Endothelial cell of umbilical vein (primary cell): ENCODE measurements around the gene TFAM. TPM values are rescaled to one million over a fixed set of nuclear protein-coding genes. Genes with fewer than 3 reads are reported as not detected.

ENCODE experiments used
- BruUV-seq: library from RNA; stranded (reverse); fragments of 400-500 nt; replicated peaks from 2 replicates; lab custom pipeline; 2021; lab: Mats Ljungman, UMichigan
- CTCF ChIA-PET: fragments of 300-600, 350-600 bp; sonication (Branson Sonifier 250); formaldehyde crosslinking; loops from one replicate; lab custom pipeline; 2021; ENCODE audit warnings: antibody characterized with exemption, inconsistent platforms; lab: Charles Lee
- POLR2A ChIA-PET: fragments of 300-600, 350-600 bp; sonication (Branson Sonifier 250); formaldehyde crosslinking; loops from one replicate; lab custom pipeline; 2021; ENCODE audit warnings: antibody characterized with exemption, inconsistent platforms; lab: Charles Lee
- DNase-seq: peaks from one replicate; pipeline ENCODE4 v3.0.0-alpha.2; 2011; ENCODE audit warnings: low read depth, low spot score
- FAIRE-seq: peaks from 2 replicates; lab custom pipeline; 2011; peaks lifted over from hg19 to GRCh38; lab: Jason Lieb, UNC
- H2AFZ ChIP-seq: 2 replicates; pipeline ENCODE4 v1.6.0; 2012; ENCODE audit warnings: low read depth, low read length, control low read depth, inconsistent platforms
- H3K27ac ChIP-seq: 2 replicates; pipeline ENCODE4 v1.5.1; 2011; ENCODE audit warnings: low read depth, mild to moderate bottlenecking, control low read depth, low read length, moderate library complexity; ENCODE audit not compliant: insufficient read depth
- H3K27me3 ChIP-seq, 2 experiments: 2 replicates each; pipeline versions ENCODE4 v1.6.0 to v1.6.1; 2011; ENCODE audit warnings: low read length in 2 of 2, mixed read lengths in 1 of 2; ENCODE audit not compliant: control insufficient read depth in 2 of 2, insufficient read depth in 2 of 2
- H3K36me3 ChIP-seq, 2 experiments: 2 replicates in 1 of 2; 3 replicates in 1 of 2; pipeline ENCODE4 v1.5.1; 2011; ENCODE audit warnings: low read length in 2 of 2, mild to moderate bottlenecking in 1 of 2, moderate library complexity in 1 of 2; ENCODE audit not compliant: control insufficient read depth in 2 of 2, insufficient read depth in 2 of 2; ENCODE audit errors: extremely low read depth in 1 of 2
- H3K4me1 ChIP-seq: 3 replicates; pipeline ENCODE4 v1.5.1; 2011; ENCODE audit warnings: mild to moderate bottlenecking, low read length; ENCODE audit not compliant: control insufficient read depth, insufficient read depth; ENCODE audit errors: extremely low read depth
- H3K4me2 ChIP-seq: 2 replicates; pipeline ENCODE4 v1.6.1; 2011; ENCODE audit warnings: low read length, control low read depth, mixed read lengths; ENCODE audit not compliant: insufficient read depth
- H3K4me3 ChIP-seq, 3 experiments: fragments of 200-600 bp in 1 of 3; sonication (generic), shearing (Covaris generic) in 1 of 3; replicated peaks in 1 of 3; 2 replicates each; pipeline ENCODE4 v1.5.1; 2011 to 2016; ENCODE audit warnings: control low read depth in 3 of 3, low read length in 3 of 3, mild to moderate bottlenecking in 2 of 3, inconsistent platforms in 1 of 3, low read depth in 1 of 3, moderate library complexity in 1 of 3; ENCODE audit not compliant: insufficient read depth in 1 of 3
- H3K79me2 ChIP-seq: 2 replicates; pipeline ENCODE4 v1.6.0; 2012; ENCODE audit warnings: low read length, inconsistent platforms; ENCODE audit not compliant: control insufficient read depth, insufficient read depth
- H3K9ac ChIP-seq: replicated peaks from 2 replicates; pipeline ENCODE3; 2011; ENCODE audit warnings: low read length, control low read depth; ENCODE audit not compliant: insufficient read depth; ENCODE audit errors: extremely low read depth
- H3K9me1 ChIP-seq: replicated peaks from 3 replicates; pipeline ENCODE4 v1.6.0; 2011; ENCODE audit warnings: mild to moderate bottlenecking, low read length; ENCODE audit not compliant: control insufficient read depth, insufficient read depth; ENCODE audit errors: extremely low read depth
- H3K9me3 ChIP-seq: replicated peaks from 2 replicates; pipeline ENCODE4 v1.5.1; 2012; ENCODE audit warnings: low read length, inconsistent platforms; ENCODE audit not compliant: control insufficient read depth, insufficient read depth
- H4K20me1 ChIP-seq: replicated peaks from 2 replicates; pipeline ENCODE3; 2011; ENCODE audit warnings: mild to moderate bottlenecking, low read length; ENCODE audit not compliant: control insufficient read depth, insufficient read depth; ENCODE audit errors: extremely low read depth
- EZH2 ChIP-seq: IDR thresholded peaks from 2 replicates; pipeline ENCODE4 v1.6.1; 2012; ENCODE audit warnings: borderline replicate concordance, low read depth, mild to moderate bottlenecking, moderate library complexity, low read length, inconsistent platforms; ENCODE audit not compliant: severe bottlenecking
- FOS ChIP-seq: IDR thresholded peaks from 2 replicates; pipeline ENCODE4 v1.6.1; 2011; ENCODE audit warnings: mild to moderate bottlenecking, low read length, moderate library complexity, borderline replicate concordance; ENCODE audit not compliant: insufficient read depth
- GATA2 ChIP-seq: IDR thresholded peaks from 2 replicates; pipeline ENCODE4 v1.7.0; 2011; ENCODE audit warnings: low read depth, mild to moderate bottlenecking, moderate library complexity, mixed read lengths, low read length; ENCODE audit not compliant: insufficient read length, insufficient read depth
- JUN ChIP-seq: IDR thresholded peaks from 2 replicates; pipeline ENCODE4 v1.6.1; 2011; ENCODE audit warnings: borderline replicate concordance, low read depth; ENCODE audit not compliant: insufficient read length, insufficient read depth
- MYC ChIP-seq: IDR thresholded peaks from one replicate; pipeline ENCODE4 v1.6.1; 2011; ENCODE audit warnings: mild to moderate bottlenecking, low read depth, low read length
- POLR2A ChIP-seq: IDR thresholded peaks from 2 replicates; pipeline ENCODE4 v1.6.1; 2012; ENCODE audit warnings: low read depth, mild to moderate bottlenecking, control low read depth, low read length
- POLR2AphosphoS5 ChIP-seq: IDR thresholded peaks from 2 replicates; pipeline ENCODE4 v1.6.1; 2012; ENCODE audit warnings: low read depth, mild to moderate bottlenecking, control low read depth, low read length, moderate library complexity; ENCODE audit not compliant: insufficient read depth
- dilution Hi-C: fragments of 300-500 bp; cut with MboI; formaldehyde crosslinking; loops from one replicate; pipeline ENCODE4 v1.15.0; 2019; ENCODE audit warnings: low sequenced_read_pairs; ENCODE audit not compliant: extremely low pct_ligation_motif_present
- intact Hi-C: fragments of 100-400 bp; cut with micrococcal nuclease; formaldehyde crosslinking; loops from one replicate; pipeline ENCODE4 v1.10.0; 2022
- polyA plus RNA-seq, 4 experiments: library from polyadenylated mRNA; depleted of rRNA in 3 of 4; stranded (reverse) in 3 of 4; unstranded in 1 of 4; fragments of >200 nt; gene quantifications; 2 replicates each; pipeline versions ENCODE4 v1.2.1 to v1.2.3, GENCODE V29; 2011 to 2012; ENCODE audit warnings: missing spikeins in 1 of 4
- total RNA-seq: library from RNA; stranded (reverse); gene quantifications from 2 replicates; pipeline ENCODE4 v1.2.3, GENCODE V29; 2021
- TF ChIP-seq, protein P1 (sequence below): IDR thresholded peaks from 2 replicates; pipeline ENCODE4 v1.6.1; 2011; ENCODE audit not compliant: insufficient read depth, insufficient read length
- TF ChIP-seq, protein P2 (sequence below), 2 donors: IDR thresholded peaks; 1 replicate in 1 of 2; 2 replicates in 1 of 2; pipeline ENCODE4 v1.5.1; 2011; ENCODE audit warnings: low read length in 2 of 2, mild to moderate bottlenecking in 2 of 2, moderate library complexity in 2 of 2, control low read depth in 1 of 2, inconsistent platforms in 1 of 2, low read depth in 1 of 2; ENCODE audit not compliant: insufficient read depth in 1 of 2; ENCODE audit errors: extremely low read depth in 1 of 2

Gene TFAM
- total and polyA plus RNA-seq, 2 donors (not counting 3 experiments of a cell fraction or from before 2014, with no cell fraction given) = 21.3 to 45.1 TPM

DNA sequence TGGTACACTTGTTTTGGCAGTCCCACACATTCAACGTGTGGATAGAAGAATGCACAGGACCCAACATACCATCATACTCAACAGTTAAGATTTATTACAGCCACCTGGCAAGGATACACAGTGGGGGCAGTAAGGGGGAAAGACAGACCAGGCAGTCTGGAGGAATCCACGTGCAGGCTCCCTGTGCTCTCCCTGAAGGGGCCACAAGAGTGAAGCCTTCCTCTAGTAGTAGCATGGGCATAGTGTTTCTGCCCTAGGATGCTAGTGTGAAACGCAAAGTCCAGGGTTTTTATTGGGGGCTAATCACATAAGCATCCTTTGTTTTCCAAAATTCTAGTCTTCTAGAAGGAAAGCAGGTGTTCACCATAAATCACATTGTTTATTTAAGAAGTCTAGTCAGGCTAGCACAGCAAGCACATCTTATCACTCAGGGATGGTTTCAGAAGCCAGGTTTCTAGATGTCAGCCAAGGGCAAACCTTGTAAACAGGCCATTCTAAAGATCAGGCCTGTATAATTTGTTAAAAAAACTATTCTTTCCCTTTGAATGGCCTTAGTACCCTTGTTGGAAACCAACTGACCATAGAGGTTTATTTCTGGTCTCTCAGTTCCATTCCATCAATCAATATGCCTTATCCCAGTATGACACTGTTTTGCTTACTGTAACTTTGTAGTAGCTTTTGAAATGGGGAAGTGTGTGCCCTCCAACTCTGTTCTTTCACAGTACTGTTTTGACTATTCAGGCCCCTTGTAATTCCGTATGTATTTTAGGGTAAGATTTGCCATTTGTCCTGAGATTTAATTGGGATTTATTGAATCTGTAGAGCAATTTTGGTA lies 12.4 kb upstream of the TFAM start:
- Histone ChIP-seq H3K4me2 (no peak overlapping the region), H4K20me1 (no peaks in the 10 kb centered on the region), H3K9me1 (no peaks in the 10 kb centered on the region), H2AFZ (no peak overlapping the region), H3K9ac (no peak overlapping the region), H3K9me3 (no peaks in the 10 kb centered on the region), H3K4me3 (no peak overlapping the region), H3K27me3 (no peaks in the 10 kb centered on the region), H3K4me1 (no peaks in the 10 kb centered on the region), H3K79me2 (no peaks in the 10 kb centered on the region), H3K27ac (no peak overlapping the region), H3K36me3 (no peaks in the 10 kb centered on the region)
- TF ChIP-seq POLR2AphosphoS5 (no peak), EZH2 (no peak), POLR2A (no peak), MYC (no peak), JUN (no peak), FOS (no peak), GATA2 (no peak)
- TF ChIP-seq, protein P1, sequence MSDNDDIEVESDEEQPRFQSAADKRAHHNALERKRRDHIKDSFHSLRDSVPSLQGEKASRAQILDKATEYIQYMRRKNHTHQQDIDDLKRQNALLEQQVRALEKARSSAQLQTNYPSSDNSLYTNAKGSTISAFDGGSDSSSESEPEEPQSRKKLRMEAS = no peak
- TF ChIP-seq, protein P2, sequence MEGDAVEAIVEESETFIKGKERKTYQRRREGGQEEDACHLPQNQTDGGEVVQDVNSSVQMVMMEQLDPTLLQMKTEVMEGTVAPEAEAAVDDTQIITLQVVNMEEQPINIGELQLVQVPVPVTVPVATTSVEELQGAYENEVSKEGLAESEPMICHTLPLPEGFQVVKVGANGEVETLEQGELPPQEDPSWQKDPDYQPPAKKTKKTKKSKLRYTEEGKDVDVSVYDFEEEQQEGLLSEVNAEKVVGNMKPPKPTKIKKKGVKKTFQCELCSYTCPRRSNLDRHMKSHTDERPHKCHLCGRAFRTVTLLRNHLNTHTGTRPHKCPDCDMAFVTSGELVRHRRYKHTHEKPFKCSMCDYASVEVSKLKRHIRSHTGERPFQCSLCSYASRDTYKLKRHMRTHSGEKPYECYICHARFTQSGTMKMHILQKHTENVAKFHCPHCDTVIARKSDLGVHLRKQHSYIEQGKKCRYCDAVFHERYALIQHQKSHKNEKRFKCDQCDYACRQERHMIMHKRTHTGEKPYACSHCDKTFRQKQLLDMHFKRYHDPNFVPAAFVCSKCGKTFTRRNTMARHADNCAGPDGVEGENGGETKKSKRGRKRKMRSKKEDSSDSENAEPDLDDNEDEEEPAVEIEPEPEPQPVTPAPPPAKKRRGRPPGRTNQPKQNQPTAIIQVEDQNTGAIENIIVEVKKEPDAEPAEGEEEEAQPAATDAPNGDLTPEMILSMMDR (IDR thresholded peaks at IDR 0.05; ENCODE audit: extremely low read depth in 1 of 2, insufficient read depth in 1 of 2, low read depth in 1 of 2, low read length in 2 of 2) = no peak
- ChIA-PET CTCF (interaction anchor here (1.9 kb wide), 1 partner anchor 13 kb away, joined by 6 read pairs; the partner anchor contains the start of gene TFAM), POLR2A (no interaction called here)
- DNase-seq (no peak), FAIRE-seq (no peak)
- dilution Hi-C loops = no loop called here
- intact Hi-C loops = no loop called here
- BruUV-seq = no TSS peak
